ENCODE measurements around the gene SUN3. TPM values are rescaled to one million over a fixed set of nuclear protein-coding genes. Genes with fewer than 3 reads are reported as not detected.
"Not testable (repeated sequence)": the region's sequence is repeated elsewhere in the genome, so short reads cannot be mapped to it uniquely, and the experiment has no call there.

The SUN3 gene
- total and polyA plus RNA-seq, 3 donors from 2014 or later, result 12.8 to 64.5 (median 29.1) TPM

- intact Hi-C loops (cut with DNase I; ENCODE audit: low total_unique reads), result no loop called here
- 86 to 90% methylated on average over 4 of the region's 4 CpGs for WGBS, 2 donors
These were observed 19.6 kb downstream of the SUN3 start for GRCh38 chr7:48009257-48009656.

GRCh38 chr7:48006866-48007265 lies 22.0 kb downstream of the SUN3 start:
- no peak overlapping the region for H3K27ac ChIP-seq
- TF ChIP-seq CTCF (IDR thresholded peaks at IDR 0.05) (no peak), POLR2A (IDR thresholded peaks at IDR 0.05) (no peak)

More at GRCh38 chr7:48009257-48009656, 19.6 kb downstream of the SUN3 start:
- no peaks in the 10 kb centered on the region for H3K9me3 ChIP-seq
- TF ChIP-seq CTCF (IDR thresholded peaks at IDR 0.05) (no peak), POLR2A (IDR thresholded peaks at IDR 0.05) (no peak)
- H3K4me1 ChIP-seq, result no peaks in the 10 kb centered on the region
- no peak for DNase-seq
- no peak overlapping the region for H3K27ac ChIP-seq
- no peaks in the 10 kb centered on the region for H3K27me3 ChIP-seq
- no peak overlapping the region for H3K4me3 ChIP-seq
- H3K36me3 ChIP-seq (ENCODE audit: low read depth, missing control alignments), result no peaks in the 10 kb centered on the region

GRCh38 chr7:48004638-48005037 lies 24.3 kb downstream of the SUN3 start:
- TF ChIP-seq CTCF (IDR thresholded peaks at IDR 0.05) (no peak), POLR2A (IDR thresholded peaks at IDR 0.05) (no peak)
- Histone ChIP-seq H3K9me3 (no peaks in the 10 kb centered on the region), H3K4me1 (no peaks in the 10 kb centered on the region), H3K27me3 (no peaks in the 10 kb centered on the region), H3K27ac (no peak overlapping the region), H3K36me3 (ENCODE audit: low read depth, missing control alignments) (no peaks in the 10 kb centered on the region), H3K4me3 (no peak overlapping the region)
- WGBS, 2 donors, result 39 to 57% methylated on average over 5 of the region's 5 CpGs
- intact Hi-C loops (cut with DNase I; ENCODE audit: low total_unique reads), result no loop called here
- DNase-seq, result no peak

More at GRCh38 chr7:48006866-48007265, 22.0 kb downstream of the SUN3 start:
- intact Hi-C loops (cut with DNase I; ENCODE audit: low total_unique reads), result no loop called here
- Histone ChIP-seq H3K36me3 (ENCODE audit: low read depth, missing control alignments) (no peaks in the 10 kb centered on the region), H3K9me3 (no peaks in the 10 kb centered on the region), H3K4me1 (no peaks in the 10 kb centered on the region), H3K27me3 (no peaks in the 10 kb centered on the region), H3K4me3 (no peak overlapping the region)
- DNase-seq, result no peak
- 83 to 84% methylated on average over 6 of the region's 6 CpGs for WGBS, 2 donors

- DNase-seq, result no peak
- no peak for TF ChIP-seq POLR2A (IDR thresholded peaks at IDR 0.05)
- TF ChIP-seq CTCF (IDR thresholded peaks at IDR 0.05), result no peak
- intact Hi-C loops (cut with DNase I; ENCODE audit: low total_unique reads), result no loop called here
- Histone ChIP-seq H3K9me3 (no peaks in the 10 kb centered on the region), H3K36me3 (ENCODE audit: low read depth, missing control alignments) (no peaks in the 10 kb centered on the region), H3K4me3 (no peak overlapping the region), H3K27me3 (no peaks in the 10 kb centered on the region), H3K4me1 (no peaks in the 10 kb centered on the region), H3K27ac (no peak overlapping the region)
- WGBS, 2 donors, result 46 to 62% methylated on average over 2 of the region's 2 CpGs
These were observed 24.9 kb downstream of the SUN3 start for GRCh38 chr7:48004032-48004431.

GRCh38 chr7:48000164-48000563 lies 28.7 kb downstream of the SUN3 start:
- WGBS, 2 donors, result 72 to 73% methylated on average over 13 of the region's 13 CpGs
- H3K36me3 ChIP-seq (ENCODE audit: low read depth, missing control alignments); H3K27ac ChIP-seq; H3K27me3 ChIP-seq; H3K4me1 ChIP-seq; H3K4me3 ChIP-seq; H3K9me3 ChIP-seq; intact Hi-C loops (cut with DNase I; ENCODE audit: low total_unique reads); DNase-seq: not testable (repeated sequence)
